WTC11 (cell line): Measurements from ENCODE around the gene MED12.

ENCODE experiments used
- TF ChIP-seq, protein P1 (sequence below): sonication (generic); formaldehyde crosslinking; IDR thresholded peaks from 2 replicates; pipeline ENCODE4 v1.8.0; 2022; ENCODE audit warnings: mild to moderate bottlenecking, missing genetic modification reagents
- TF ChIP-seq, protein P2 (sequence below): fragments of 200-600 bp; IDR thresholded peaks from 2 replicates; pipeline ENCODE4 v1.8.0; 2022; ENCODE audit warnings: antibody characterized with exemption

DNA sequence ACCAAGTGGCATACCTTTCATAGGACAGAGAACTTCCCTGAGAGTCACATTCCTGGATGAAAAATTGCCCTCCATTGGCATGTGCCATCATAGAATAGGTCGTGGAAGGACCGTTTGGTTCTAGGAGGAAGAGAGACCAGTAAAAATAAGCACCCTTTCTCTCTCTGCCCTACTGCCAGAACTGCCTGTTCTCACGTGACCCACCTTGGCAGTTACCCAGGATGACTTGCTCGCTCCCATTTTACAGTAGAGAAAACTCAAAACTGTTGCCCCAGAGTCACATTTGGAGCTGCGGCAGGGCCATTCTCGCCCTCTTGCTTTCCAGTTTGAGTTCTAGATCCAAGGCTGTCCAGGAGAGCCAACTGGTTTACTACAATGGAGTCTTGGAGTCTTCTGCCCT lies 25.1 kb downstream of the MED12 start:
- TF ChIP-seq, protein P1, sequence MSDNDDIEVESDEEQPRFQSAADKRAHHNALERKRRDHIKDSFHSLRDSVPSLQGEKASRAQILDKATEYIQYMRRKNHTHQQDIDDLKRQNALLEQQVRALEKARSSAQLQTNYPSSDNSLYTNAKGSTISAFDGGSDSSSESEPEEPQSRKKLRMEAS (CRISPR knock-in tag), result no peak
- TF ChIP-seq, protein P2, sequence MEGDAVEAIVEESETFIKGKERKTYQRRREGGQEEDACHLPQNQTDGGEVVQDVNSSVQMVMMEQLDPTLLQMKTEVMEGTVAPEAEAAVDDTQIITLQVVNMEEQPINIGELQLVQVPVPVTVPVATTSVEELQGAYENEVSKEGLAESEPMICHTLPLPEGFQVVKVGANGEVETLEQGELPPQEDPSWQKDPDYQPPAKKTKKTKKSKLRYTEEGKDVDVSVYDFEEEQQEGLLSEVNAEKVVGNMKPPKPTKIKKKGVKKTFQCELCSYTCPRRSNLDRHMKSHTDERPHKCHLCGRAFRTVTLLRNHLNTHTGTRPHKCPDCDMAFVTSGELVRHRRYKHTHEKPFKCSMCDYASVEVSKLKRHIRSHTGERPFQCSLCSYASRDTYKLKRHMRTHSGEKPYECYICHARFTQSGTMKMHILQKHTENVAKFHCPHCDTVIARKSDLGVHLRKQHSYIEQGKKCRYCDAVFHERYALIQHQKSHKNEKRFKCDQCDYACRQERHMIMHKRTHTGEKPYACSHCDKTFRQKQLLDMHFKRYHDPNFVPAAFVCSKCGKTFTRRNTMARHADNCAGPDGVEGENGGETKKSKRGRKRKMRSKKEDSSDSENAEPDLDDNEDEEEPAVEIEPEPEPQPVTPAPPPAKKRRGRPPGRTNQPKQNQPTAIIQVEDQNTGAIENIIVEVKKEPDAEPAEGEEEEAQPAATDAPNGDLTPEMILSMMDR, result no peak
